Tibial artery (tissue), 4 donors: ENCODE results near the gene SKAP1.

Experiments
- DNase-seq, 2 donors: peaks; one replicate each; pipeline ENCODE4 v3.0.0-alpha.2; 2019
- H3K27ac ChIP-seq, 2 donors: fragments of 200-600 bp; sonication (generic) in 1 of 2; 1 replicate in 1 of 2; 2 replicates in 1 of 2; pipeline ENCODE4 v1.5.1; 2018 to 2019; ENCODE audit warnings: mild to moderate bottlenecking in 1 of 2
- H3K27me3 ChIP-seq, 2 donors: fragments of 200-600 bp; sonication (generic) in 1 of 2; one replicate each; pipeline versions ENCODE4 v1.5.1 to v1.6.0; 2016 to 2019
- H3K36me3 ChIP-seq, 3 donors: fragments of 200-600 bp; sonication (generic) in 2 of 3; one replicate each; pipeline ENCODE4 v1.5.1; 2016 to 2019; ENCODE audit warnings: mild to moderate bottlenecking in 2 of 3
- H3K4me1 ChIP-seq, 4 donors: fragments of 200-600 bp; sonication (generic) in 2 of 4; 1 replicate in 3 of 4; 2 replicates in 1 of 4; pipeline ENCODE4 v1.5.1; 2016 to 2019
- H3K4me3 ChIP-seq, 2 donors: fragments of 200-600 bp; sonication (generic) in 1 of 2; 1 replicate in 1 of 2; 2 replicates in 1 of 2; pipeline ENCODE4 v1.5.1; 2018 to 2019; ENCODE audit warnings: mild to moderate bottlenecking in 2 of 2
- H3K9me3 ChIP-seq, 3 donors: fragments of 200-600 bp; sonication (generic) in 1 of 3; one replicate each; pipeline ENCODE4 v1.5.1; 2016 to 2019
- CTCF ChIP-seq, 2 experiments: fragments of 200-600 bp in 1 of 2; fragments of 450-650 bp in 1 of 2; IDR thresholded peaks; one replicate each; pipeline ENCODE4 v1.5.1; 2017 to 2019; ENCODE audit warnings: antibody characterized with exemption in 2 of 2, mild to moderate bottlenecking in 1 of 2, moderate library complexity in 1 of 2
- intact Hi-C: fragments of 100-400 bp; cut with DNase I; formaldehyde crosslinking; loops from one replicate; pipeline ENCODE4 v1.15.0; 2023; ENCODE audit warnings: low total_unique reads

The SKAP1 gene

GRCh38 chr17:48134912-48135480 lies 295.0 kb downstream of the SKAP1 start:
- DNase-seq, result no peak
- H3K4me3 ChIP-seq, result no peak overlapping the region
- no peaks in the 10 kb centered on the region for H3K36me3 ChIP-seq
- no peaks in the 10 kb centered on the region for H3K4me1 ChIP-seq
- H3K27ac ChIP-seq, result no peak overlapping the region
- no peaks in the 10 kb centered on the region for H3K9me3 ChIP-seq
- intact Hi-C loops, result loop anchor here (5.0 kb wide), 1 partner anchor 58 kb away; no protein-coding TSS in a partner anchor
- TF ChIP-seq CTCF (IDR thresholded peaks at IDR 0.05), result no peak
- H3K27me3 ChIP-seq, result no peaks in the 10 kb centered on the region

GRCh38 chr17:48132385-48132784 lies 297.6 kb downstream of the SKAP1 start:
- peak in 1 of 2 donors; percentile 28 for DNase-seq
- intact Hi-C loops, result loop anchor here (5.0 kb wide), 1 partner anchor 55 kb away; no protein-coding TSS in a partner anchor

DNA sequence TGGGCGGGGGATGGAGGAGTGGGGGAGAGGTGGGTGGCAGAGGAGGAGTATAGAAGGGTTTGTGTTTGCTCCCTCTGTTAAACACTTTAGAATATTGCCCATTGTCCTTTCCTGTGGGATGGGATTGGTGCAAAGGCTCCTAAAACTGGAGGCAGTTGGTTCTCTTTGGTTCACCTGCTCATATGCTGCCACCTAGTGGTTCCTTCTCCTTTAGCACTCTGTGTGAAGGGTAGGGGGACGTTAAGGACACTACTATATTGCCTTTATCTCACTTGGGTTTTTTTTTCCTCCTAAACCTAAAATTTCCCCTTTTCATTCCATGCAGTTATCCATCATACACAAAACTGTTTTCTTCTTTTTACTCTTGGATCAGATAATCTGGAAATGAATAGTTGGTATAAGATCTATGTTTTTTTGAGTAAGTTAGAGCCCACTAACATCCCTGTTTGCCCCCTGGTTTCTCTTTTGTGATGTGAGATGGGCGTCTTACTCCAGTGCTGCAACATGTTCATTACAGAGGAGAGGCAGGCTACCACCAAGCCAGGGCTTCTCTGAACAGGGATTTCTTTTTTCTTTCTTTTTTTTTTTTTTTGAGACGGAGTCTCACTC lies 298.7 kb downstream of the SKAP1 start:
- no peak overlapping the region for H3K27ac ChIP-seq
- H3K36me3 ChIP-seq, result peaks cover 0 to 4% (median 0%) of the 10 kb centered on the region in 3 donors
- intact Hi-C loops, result loop anchor here (2.0 to 5.0 kb wide), 2 partner anchors 54 to 107 kb away; no protein-coding TSS in a partner anchor
- peak in 1 of 2 donors; percentile 58 for DNase-seq
- peaks cover 0 to 6% (median 0%) of the 10 kb centered on the region in 4 donors for H3K4me1 ChIP-seq
- no peak overlapping the region for H3K4me3 ChIP-seq
- no peaks in the 10 kb centered on the region for H3K9me3 ChIP-seq
- H3K27me3 ChIP-seq, result no peaks in the 10 kb centered on the region
- peak; percentile 82 to 89 for TF ChIP-seq CTCF (IDR thresholded peaks at IDR 0.05)

More at GRCh38 chr17:48132385-48132784, 297.6 kb downstream of the SKAP1 start:
- no peaks in the 10 kb centered on the region for H3K36me3 ChIP-seq
- no peak for TF ChIP-seq CTCF (IDR thresholded peaks at IDR 0.05)
- no peak overlapping the region for H3K4me3 ChIP-seq
- no peaks in the 10 kb centered on the region for H3K9me3 ChIP-seq
- H3K27ac ChIP-seq, result no peak overlapping the region
- H3K27me3 ChIP-seq, result no peaks in the 10 kb centered on the region
- H3K4me1 ChIP-seq, result peaks cover 0 to 5% (median 0%) of the 10 kb centered on the region in 4 donors

DNA sequence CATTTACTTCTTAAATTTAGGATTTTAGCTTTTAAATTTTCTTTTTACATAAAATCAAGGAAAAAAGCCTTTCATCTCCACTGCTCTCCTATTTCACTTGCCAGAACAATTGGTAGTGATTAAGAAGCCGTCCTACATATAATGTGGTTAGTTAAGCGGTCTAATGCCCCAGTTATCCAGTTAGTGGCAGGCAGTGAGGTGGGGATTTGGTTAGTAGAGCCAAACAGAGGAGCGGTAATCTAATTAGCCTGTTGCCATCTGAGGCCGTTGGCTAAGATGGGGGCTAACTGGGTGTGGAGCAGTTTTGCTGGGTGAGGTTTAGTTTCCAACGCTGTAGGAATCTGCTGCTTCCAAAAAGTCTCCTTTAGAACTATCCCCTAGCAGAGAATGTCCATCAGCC lies 300.0 kb downstream of the SKAP1 start:
- H3K9me3 ChIP-seq, result no peaks in the 10 kb centered on the region
- H3K4me1 ChIP-seq, result peaks cover 0 to 6% (median 0%) of the 10 kb centered on the region in 4 donors
- intact Hi-C loops, result loop anchor here (2.0 to 5.0 kb wide), 2 partner anchors 53 to 105 kb away; no protein-coding TSS in a partner anchor
- DNase-seq, result no peak
- H3K36me3 ChIP-seq, result peaks cover 0 to 15% (median 0%) of the 10 kb centered on the region in 3 donors
- no peak overlapping the region for H3K4me3 ChIP-seq
- no peaks in the 10 kb centered on the region for H3K27me3 ChIP-seq
- TF ChIP-seq CTCF (IDR thresholded peaks at IDR 0.05), result no peak
- H3K27ac ChIP-seq, result no peak overlapping the region

DNA sequence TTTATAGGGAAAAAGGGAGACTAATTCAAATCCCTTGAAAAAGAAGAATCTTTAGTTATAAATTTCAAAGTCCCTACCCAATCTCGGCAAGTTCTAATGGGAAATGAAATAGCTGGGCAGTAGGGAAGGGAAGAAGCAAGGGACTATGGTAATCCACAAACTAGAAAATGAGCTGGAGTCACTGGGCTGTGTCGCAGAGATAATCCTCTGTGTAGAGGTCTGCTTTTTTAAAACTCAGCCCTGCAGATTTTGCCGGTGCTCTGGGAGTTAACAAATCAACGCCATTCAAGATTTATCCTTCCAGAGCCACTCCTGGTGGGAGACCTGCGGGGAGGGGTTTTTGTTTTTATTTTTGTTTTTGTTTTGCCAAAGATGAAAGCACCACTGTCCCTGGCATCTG lies 301.6 kb downstream of the SKAP1 start:
- Histone ChIP-seq H3K4me1 (peaks cover 0 to 6% (median 0%) of the 10 kb centered on the region in 4 donors), H3K36me3 (peaks cover 0 to 28% (median 2%) of the 10 kb centered on the region in 3 donors), H3K9me3 (no peaks in the 10 kb centered on the region), H3K4me3 (no peak overlapping the region), H3K27ac (no peak overlapping the region), H3K27me3 (no peaks in the 10 kb centered on the region)
- intact Hi-C loops, result no loop called here
- TF ChIP-seq CTCF (IDR thresholded peaks at IDR 0.05), result no peak
- DNase-seq, result no peak
